ENCODE results near the gene ADAMTS13.

- TF ChIP-seq CTCF (IDR thresholded peaks at IDR 0.05) (no peak), POLR2A (IDR thresholded peaks at IDR 0.05) (no peak)
These were observed 21.8 kb downstream of the ADAMTS13 start for GRCh38 chr9:133443982-133444381.

All from heart left ventricle (tissue), 13 donors.